Motor neuron (in vitro differentiated cells): ENCODE results near the gene THAP4. TPM values are rescaled to one million over a fixed set of nuclear protein-coding genes. Genes with fewer than 3 reads are reported as not detected.
A peak's percentile ranks its signal among the peaks of the same experiment; 100 is the strongest.
"Not testable (repeated sequence)": the region's sequence is repeated elsewhere in the genome, so short reads cannot be mapped to it uniquely, and the experiment has no call there.

Source experiments
- ATAC-seq, 8 experiments: fragments of 200-7000 bp; cut with Tn5 transposase; replicated peaks in 6 of 8; 2 replicates each; pipeline ENCODE4 v1.8.0; 2021; ENCODE audit warnings: mild to moderate bottlenecking in 8 of 8, moderate library complexity in 8 of 8
- H3K27ac ChIP-seq, 2 donors: fragments of 250-450 bp; sonication (Bioruptor Pico); 2 replicates each; pipeline ENCODE4 v1.9.0; 2021; ENCODE audit warnings: antibody characterized with exemption in 2 of 2, mild to moderate bottlenecking in 2 of 2, moderate library complexity in 1 of 2
- H3K4me1 ChIP-seq, 2 donors: fragments of 250-450 bp; sonication (Bioruptor Pico); replicated peaks in 1 of 2; 2 replicates each; pipeline ENCODE4 v1.6.1; 2021; ENCODE audit warnings: antibody characterized with exemption in 2 of 2, mild to moderate bottlenecking in 2 of 2, moderate library complexity in 1 of 2
- H3K4me3 ChIP-seq, 5 donors: fragments of 250-450 bp; sonication (Bioruptor Pico); 2 replicates each; pipeline ENCODE4 v1.9.0; 2021; ENCODE audit warnings: antibody characterized with exemption in 5 of 5, mild to moderate bottlenecking in 5 of 5, moderate library complexity in 4 of 5
- WGBS, 10 experiments: fragments of 450-650 bp; shearing (Covaris generic); methylation state at CpG; one replicate each; pipeline ENCODE4 v1.0.0; 2022; 5-methylcytosine and 5-hydroxymethylcytosine counted together
- in situ Hi-C, 9 experiments: fragments of 400-800 bp; cut with MboI; loops; one replicate each; pipeline ENCODE4 v1.15.0; 2021; ENCODE audit warnings: low sequenced_read_pairs in 9 of 9, low pct_unique_long_range_greater_than_20kb in 2 of 9; ENCODE audit not compliant: unreplicated experiment in 9 of 9
- total RNA-seq, 8 experiments: library from RNA; unstranded; fragments of 300-600 nt; gene quantifications; 2 replicates each; pipeline versions ENCODE4 v1.2.3 to v1.2.4, GENCODE V29; 2022

THAP4 gene
- total RNA-seq, 8 experiments from 2014 or later: 39.2 to 72.1 (median 48.9) TPM

- no peaks in the 10 kb centered on the region for H3K4me1 ChIP-seq
- H3K4me3 ChIP-seq: no peak overlapping the region
- H3K27ac ChIP-seq: no peak overlapping the region
- WGBS, 10 experiments: 60 to 100% (median 97%) methylated on average over 1 to 14 of the region's 42 CpGs; no CpG with 5 or more reads in 1 of the 10 experiments
- no peak for ATAC-seq
- in situ Hi-C loops: no loop called here
Observed at GRCh38 chr2:241672243-241673188, 35.6 kb upstream of the THAP4 start.

DNA sequence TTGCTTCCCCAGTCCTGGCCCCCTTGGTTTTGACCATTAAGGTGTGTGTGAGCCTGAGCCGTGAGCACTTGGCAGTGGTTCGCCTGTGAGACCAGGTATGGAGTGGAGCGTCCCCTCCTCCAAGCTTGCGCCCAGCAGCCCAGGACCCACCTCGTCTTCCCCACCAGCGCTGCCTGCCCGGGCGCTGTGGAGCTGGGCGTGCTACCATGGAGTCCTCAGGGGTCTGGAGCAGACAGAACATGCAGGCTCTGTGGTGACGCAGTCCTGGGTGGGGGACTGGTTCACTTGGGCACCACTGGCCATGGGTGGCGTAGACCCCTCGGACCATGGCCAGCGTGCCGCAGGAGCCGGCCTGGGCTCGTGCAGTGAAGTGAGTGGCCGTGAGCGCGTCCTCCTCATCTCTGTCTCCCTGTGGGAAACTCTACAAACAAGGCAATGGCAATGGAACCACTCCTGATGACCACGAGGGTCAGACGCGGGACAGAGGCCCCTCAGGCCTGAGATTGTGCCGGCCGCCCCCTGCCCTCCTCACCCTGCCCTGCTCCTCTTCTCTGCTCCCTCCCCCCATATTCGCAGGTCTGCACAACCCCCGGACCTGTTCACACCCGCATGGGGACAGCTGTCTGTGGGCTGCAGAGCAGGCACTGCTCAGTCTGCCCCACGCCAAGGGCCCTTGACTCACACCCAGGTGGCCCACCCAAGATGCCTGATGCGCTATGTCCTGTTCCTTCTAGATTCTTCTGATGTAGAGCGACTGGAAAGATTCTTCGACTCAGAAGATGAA, 34.7 kb upstream of the THAP4 start:
- Histone ChIP-seq H3K4me1 (peaks cover 6 to 8% of the 10 kb centered on the region in 2 donors), H3K27ac (no peak overlapping the region), H3K4me3 (no peak overlapping the region)
- in situ Hi-C loops: no loop called here
- WGBS, 10 experiments: 96% methylated on average over 17 of the region's 31 CpGs; no CpG with 5 or more reads in 9 of the 10 experiments
- ATAC-seq: no peak

DNA sequence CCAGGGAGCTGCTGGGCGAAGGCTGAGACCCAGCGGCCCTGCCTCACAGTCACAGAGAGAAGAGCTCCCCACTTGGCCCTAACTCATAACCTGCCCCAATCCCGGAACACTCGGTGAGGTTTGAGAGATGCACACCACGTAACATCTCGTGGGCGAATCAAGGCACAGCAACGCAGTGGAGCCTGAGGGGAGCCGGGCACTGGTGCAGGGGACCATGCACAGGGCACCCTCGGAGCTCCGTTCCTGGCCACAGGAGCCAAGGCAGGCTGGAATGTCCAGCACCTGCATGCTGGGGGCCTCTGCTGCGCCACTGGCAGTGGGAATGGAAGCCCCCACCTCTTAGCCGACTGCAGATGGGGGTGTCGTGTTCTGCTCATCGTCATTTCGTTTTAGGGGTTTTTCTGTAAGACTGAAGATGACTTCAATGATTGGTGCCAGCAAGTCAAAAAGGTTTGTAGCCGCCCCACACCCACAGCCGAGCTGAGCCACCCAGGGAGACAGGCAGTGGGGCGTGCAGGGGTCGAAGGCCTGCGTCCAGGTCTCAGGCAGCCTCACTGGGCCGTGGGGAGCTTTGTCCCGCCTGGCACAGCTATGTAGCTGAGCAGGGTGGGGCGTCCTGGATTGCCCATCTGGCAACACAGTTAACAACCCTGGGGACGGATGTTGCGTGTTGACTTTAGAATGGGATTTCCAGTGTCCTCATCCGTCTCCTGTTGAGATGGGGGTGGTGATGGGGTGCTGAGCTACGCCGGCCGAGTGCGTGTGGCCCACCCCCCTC, 33.6 kb upstream of the THAP4 start:
- H3K4me1 ChIP-seq: peaks cover 17 to 18% of the 10 kb centered on the region in 2 donors
- H3K27ac ChIP-seq: no peak overlapping the region
- WGBS, 10 experiments: 87 to 100% (median 92%) methylated on average over 2 to 9 of the region's 31 CpGs; no CpG with 5 or more reads in 4 of the 10 experiments
- H3K4me3 ChIP-seq: no peak overlapping the region
- in situ Hi-C loops: no loop called here
- ATAC-seq: no peak

DNA sequence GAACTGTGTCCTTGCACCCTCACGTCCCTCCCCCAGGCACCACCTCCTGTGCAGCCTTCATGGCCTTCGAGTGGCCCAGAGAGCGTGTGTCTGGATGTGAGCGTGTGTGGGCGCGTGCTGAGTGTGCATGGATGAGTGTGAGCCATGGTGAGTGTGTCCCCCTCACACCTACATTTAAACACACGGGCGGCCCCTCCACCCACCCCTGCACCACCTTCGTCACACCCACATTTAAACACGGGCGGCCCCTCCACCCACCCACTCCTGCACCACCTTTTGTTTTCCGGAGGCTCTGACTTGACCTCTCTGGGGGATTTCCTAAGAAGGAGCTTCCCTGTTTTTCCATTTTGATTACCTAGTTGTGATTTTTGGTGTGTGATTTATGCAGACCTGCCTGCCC, 31.9 kb upstream of the THAP4 start:
- H3K4me3 ChIP-seq: no peak overlapping the region
- peaks cover 21 to 24% of the 10 kb centered on the region in 2 donors for H3K4me1 ChIP-seq
- H3K27ac ChIP-seq: no peak overlapping the region
- WGBS, 10 experiments: 40 to 100% (median 92%) methylated on average over 1 to 6 of the region's 12 CpGs; no CpG with 5 or more reads in 7 of the 10 experiments
- no peak for ATAC-seq
- in situ Hi-C loops: no loop called here

DNA sequence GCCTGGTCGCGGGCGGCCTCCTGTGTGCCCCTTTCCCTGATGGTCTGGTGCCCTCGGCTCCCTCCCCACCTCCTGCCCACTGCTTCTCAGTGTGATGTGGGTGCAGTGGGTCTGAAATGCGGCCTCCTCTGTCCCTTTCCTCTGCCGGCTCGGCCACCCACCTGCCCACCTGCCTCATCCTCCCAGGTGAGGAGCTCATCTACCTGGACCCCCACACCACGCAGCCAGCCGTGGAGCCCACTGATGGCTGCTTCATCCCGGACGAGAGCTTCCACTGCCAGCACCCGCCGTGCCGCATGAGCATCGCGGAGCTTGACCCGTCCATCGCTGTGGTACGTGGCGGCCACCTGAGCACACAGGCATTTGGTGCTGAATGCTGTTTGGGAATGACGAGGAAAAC, 31.4 kb upstream of the THAP4 start:
- Histone ChIP-seq H3K4me1 (peaks cover 21 to 24% of the 10 kb centered on the region in 2 donors), H3K27ac (no peak overlapping the region), H3K4me3 (no peak overlapping the region)
- in situ Hi-C loops: no loop called here
- no peak for ATAC-seq
- 87 to 100% (median 98%) methylated on average over 3 to 8 of the region's 21 CpGs; no CpG with 5 or more reads in 6 of the 10 experiments for WGBS, 10 experiments

DNA sequence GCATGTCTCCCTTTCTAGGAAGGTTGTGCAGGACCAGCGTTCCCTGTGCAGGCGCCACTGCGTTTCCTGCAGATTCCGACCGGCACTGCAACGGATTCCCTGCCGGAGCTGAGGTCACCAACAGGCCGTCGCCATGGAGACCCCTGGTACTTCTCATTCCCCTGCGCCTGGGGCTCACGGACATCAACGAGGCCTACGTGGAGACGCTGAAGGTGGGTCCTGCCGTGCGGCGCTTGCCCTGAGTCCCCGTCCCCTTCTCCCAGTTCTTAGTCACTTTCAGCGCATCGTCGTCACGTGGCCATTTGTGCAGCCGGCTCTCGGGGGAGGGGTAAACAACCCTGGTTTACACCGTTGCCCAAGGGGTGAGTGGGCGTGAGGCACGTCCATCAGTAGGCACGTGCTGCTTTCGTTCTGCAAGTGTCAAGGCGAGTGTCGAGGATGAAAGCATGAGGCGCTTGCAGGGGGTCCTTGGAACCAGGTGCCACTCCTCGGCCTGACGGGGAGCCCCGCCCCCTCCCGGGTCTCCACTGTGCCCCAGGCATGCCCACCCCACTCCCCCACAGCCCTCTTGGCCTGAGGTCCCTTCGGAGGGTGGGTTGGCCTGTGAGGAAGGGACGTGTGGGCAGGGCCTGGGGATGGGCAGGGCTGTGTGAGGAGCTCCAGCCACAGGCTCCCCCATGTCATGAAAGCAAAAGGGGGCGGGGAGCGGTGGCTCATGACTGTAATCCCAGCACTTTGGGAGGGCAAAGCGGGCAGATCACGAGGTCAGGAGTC, 29.9 kb upstream of the THAP4 start:
- Histone ChIP-seq H3K27ac (peak overlapping the region; percentile 94 to 96), H3K4me3 (no peak overlapping the region), H3K4me1 (peaks cover 21 to 24% of the 10 kb centered on the region in 2 donors)
- in situ Hi-C loops: no loop called here
- WGBS, 10 experiments: 0 to 100% (median 63%) methylated on average over 2 to 11 of the region's 42 CpGs; no CpG with 5 or more reads in 2 of the 10 experiments
- peak in 5 of 8 experiments; percentile 88 to 92 (median 89) for ATAC-seq

GRCh38 chr2:241665731-241666440, 28.9 kb upstream of the THAP4 start:
- ATAC-seq: peak in 2 of 8 experiments; percentile 0 to 2
- Histone ChIP-seq H3K27ac (peak overlapping the region; percentile 94 to 96), H3K4me3 (no peak overlapping the region), H3K4me1 (peaks cover 21 to 24% of the 10 kb centered on the region in 2 donors)
- in situ Hi-C loops: no loop called here
- WGBS, 10 experiments: 52 to 100% (median 86%) methylated on average over 1 to 12 of the region's 23 CpGs; no CpG with 5 or more reads in 3 of the 10 experiments

GRCh38 chr2:241662731-241663130, 25.8 kb upstream of the THAP4 start:
- in situ Hi-C loops, H3K4me3 ChIP-seq, ATAC-seq, H3K27ac ChIP-seq: not testable (repeated sequence)
- WGBS, 10 experiments: 83 to 100% (median 94%) methylated on average over 1 to 20 of the region's 24 CpGs; no CpG with 5 or more reads in 3 of the 10 experiments
- H3K4me1 ChIP-seq: peaks cover 21 to 24% of the 10 kb centered on the region in 2 donors

DNA sequence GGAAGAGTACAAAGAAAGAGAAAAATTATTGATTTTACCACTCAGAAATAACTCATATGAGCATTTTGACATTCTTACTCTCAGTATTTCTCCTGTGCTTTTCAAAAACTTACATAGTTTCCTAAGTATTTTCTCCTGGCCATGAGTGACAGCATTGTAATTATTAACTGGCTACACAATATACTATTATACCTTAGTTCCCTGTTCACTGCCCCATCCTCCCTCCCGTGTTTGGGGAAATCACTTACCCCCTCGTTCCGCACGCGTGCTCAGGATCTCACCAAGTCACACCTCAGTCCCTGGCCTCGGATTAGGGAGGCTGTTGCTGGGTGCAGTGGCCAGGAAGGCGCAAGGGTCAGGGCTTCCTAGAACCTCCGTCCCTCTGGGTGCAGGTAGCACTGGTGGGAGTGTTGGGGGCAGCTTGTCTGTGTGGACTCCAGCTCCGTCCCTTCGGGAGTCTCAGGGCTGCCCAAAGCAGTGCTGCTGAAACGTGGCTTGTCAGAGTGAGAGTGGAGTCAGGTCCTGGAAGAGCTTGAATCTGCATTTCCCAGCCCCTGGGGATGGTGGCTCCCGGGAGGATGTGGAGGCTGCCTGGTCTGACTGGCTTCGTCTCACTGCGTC, 23.7 kb upstream of the THAP4 start:
- WGBS, 10 experiments: 80 to 100% (median 93%) methylated on average over 1 to 11 of the region's 14 CpGs; no CpG with 5 or more reads in 2 of the 10 experiments
- H3K4me1 ChIP-seq: peaks cover 4 to 9% of the 10 kb centered on the region in 2 donors
- no peak for ATAC-seq

GRCh38 chr2:241659150-241659739, 22.3 kb upstream of the THAP4 start:
- WGBS, 10 experiments: 0 to 100% (median 60%) methylated on average over 1 to 21 of the region's 26 CpGs; no CpG with 5 or more reads in 2 of the 10 experiments
- Histone ChIP-seq H3K27ac (no peak overlapping the region), H3K4me1 (no peaks in the 10 kb centered on the region), H3K4me3 (no peak overlapping the region)
- in situ Hi-C loops: no loop called here
- peak; percentile 34 to 86 (median 52) for ATAC-seq

More for the DNA sequence above, 23.7 kb upstream of the THAP4 start:
- in situ Hi-C loops: no loop called here
- H3K4me3 ChIP-seq: no peak overlapping the region
- no peak overlapping the region for H3K27ac ChIP-seq

GRCh38 chr2:241658296-241658695, 21.3 kb upstream of the THAP4 start:
- in situ Hi-C loops: no loop called here

More at GRCh38 chr2:241658296-241658695, 21.3 kb upstream of the THAP4 start:
- no peak overlapping the region for H3K27ac ChIP-seq
- no peak overlapping the region for H3K4me3 ChIP-seq
- WGBS, 10 experiments: 80 to 100% methylated on average over 2 to 3 of the region's 5 CpGs; no CpG with 5 or more reads in 8 of the 10 experiments
- no peaks in the 10 kb centered on the region for H3K4me1 ChIP-seq
- no peak for ATAC-seq
